Stomach (tissue), 9 donors: ENCODE measurements around the gene DDX50. TPM values are rescaled to one million over a fixed set of nuclear protein-coding genes. Genes with fewer than 3 reads are reported as not detected.

Experiments
- DNase-seq, 2 donors: peaks; one replicate each; pipeline versions ENCODE4 v3.0.0 to v3.0.0-alpha.2; 2013 to 2019
- H3K27ac ChIP-seq, 5 donors: fragments of 200-600 bp in 4 of 5; sonication (generic) in 4 of 5; one replicate each; pipeline ENCODE4 v1.5.1; 2013 to 2019; ENCODE audit warnings: mild to moderate bottlenecking in 1 of 5, moderate library complexity in 1 of 5
- H3K27me3 ChIP-seq, 3 donors: fragments of 200-600 bp; sonication (generic); one replicate each; pipeline ENCODE4 v1.5.1; 2017 to 2019; ENCODE audit warnings: mixed run types in 1 of 3
- H3K36me3 ChIP-seq, 4 donors: fragments of 200-600 bp; sonication (generic); 1 replicate in 3 of 4; 2 replicates in 1 of 4; pipeline ENCODE4 v1.5.1; 2016 to 2019
- H3K4me1 ChIP-seq, 4 donors: fragments of 200-600 bp; sonication (generic); one replicate each; pipeline ENCODE4 v1.5.1; 2016 to 2019
- H3K4me3 ChIP-seq, 4 donors: fragments of 200-600 bp; sonication (generic) in 3 of 4; one replicate each; pipeline ENCODE4 v1.5.1; 2016 to 2019; ENCODE audit warnings: mild to moderate bottlenecking in 1 of 4
- H3K9me3 ChIP-seq, 4 donors: fragments of 200-600 bp; sonication (generic); one replicate each; pipeline ENCODE4 v1.5.1; 2016 to 2019
- EP300 ChIP-seq: sonication (generic); formaldehyde crosslinking; IDR thresholded peaks from one replicate; pipeline ENCODE4 v1.6.1; 2017; ENCODE audit warnings: antibody characterized with exemption
- POLR2A ChIP-seq, 4 donors: fragments of 450-650 bp; IDR thresholded peaks; one replicate each; pipeline ENCODE4 v1.6.1; 2016; ENCODE audit warnings: antibody characterized with exemption in 4 of 4, control low read depth in 2 of 4, mild to moderate bottlenecking in 1 of 4, moderate library complexity in 1 of 4
- POLR2AphosphoS5 ChIP-seq, 3 donors: sonication (generic); formaldehyde crosslinking; IDR thresholded peaks; one replicate each; pipeline ENCODE4 v1.6.1; 2016; ENCODE audit warnings: antibody characterized with exemption in 3 of 3
- WGBS, 5 donors: extraction: QIAGEN DNeasy Blood & Tissue Kit in 3 of 5; methylation state at CpG; one replicate each; pipeline versions ENCODE4 v1.1.5 to v1.1.7; 2013 to 2018; 5-methylcytosine and 5-hydroxymethylcytosine counted together
- intact Hi-C: fragments of 100-400 bp; cut with DNase I; formaldehyde crosslinking; loops from one replicate; pipeline ENCODE4 v1.15.1; 2023; ENCODE audit warnings: low total_unique reads
- polyA plus RNA-seq, 3 donors: library from polyadenylated mRNA; stranded (reverse); fragments of 200-250 nt; gene quantifications; one replicate each; pipeline ENCODE4 v1.2.3, GENCODE V29; 2013
- total RNA-seq, 5 donors: library from RNA; depleted of rRNA; stranded (reverse); fragments of >200 nt; gene quantifications; one replicate each; pipeline versions ENCODE4 v1.1.0 to v1.2.3, GENCODE V29; 2014 to 2016
- TF ChIP-seq, protein P1 (sequence below), 7 experiments: fragments of 450-650 bp in 4 of 7; fragments of 200-600 bp in 3 of 7; sonication (generic) in 3 of 7; IDR thresholded peaks; one replicate each; pipeline ENCODE4 v1.5.1; 2016 to 2019; ENCODE audit warnings: antibody characterized with exemption in 7 of 7, control low read depth in 2 of 7, mild to moderate bottlenecking in 1 of 7
- donor health status: healthy with polysubstance abuse.
- donor health status: Bipolar disorder and iron deficiency.
- donor health status: healthy.

The DDX50 gene
- total and polyA plus RNA-seq, 8 donors = 9.3 to 102 (median 29.0) TPM

DNA sequence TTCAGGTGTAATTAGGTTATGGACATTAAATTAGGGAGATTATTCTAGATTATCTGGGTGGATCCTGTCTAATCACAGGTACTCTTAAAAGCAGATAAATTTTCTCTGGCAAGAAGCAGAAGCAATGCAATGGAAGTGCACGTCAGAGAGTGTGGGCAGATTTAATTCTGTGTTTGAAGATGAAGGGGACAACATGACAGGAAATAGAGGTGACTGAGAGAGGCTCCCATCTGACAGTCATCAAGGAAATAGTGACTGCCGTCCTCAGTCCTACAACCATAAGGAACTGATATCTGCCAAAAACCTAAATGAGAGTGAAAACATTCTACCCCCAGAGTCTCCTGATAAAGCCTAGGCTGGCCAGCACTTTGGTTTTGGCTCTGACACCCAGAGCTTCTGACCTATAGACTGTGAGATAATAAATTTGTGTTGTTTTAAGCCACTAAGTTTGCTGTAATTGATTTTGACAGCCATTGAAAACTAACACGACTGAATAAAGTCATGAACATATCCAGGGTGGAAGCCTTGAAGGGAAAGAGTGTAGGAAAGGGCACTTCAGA, 30.5 kb upstream of the DDX50 start:
- H3K27me3 ChIP-seq = no peaks in the 10 kb centered on the region
- TF ChIP-seq EP300 (no peak), POLR2A (IDR thresholded peaks at IDR 0.05) (no peak), POLR2AphosphoS5 (IDR thresholded peaks at IDR 0.05) (no peak)
- TF ChIP-seq, protein P1, sequence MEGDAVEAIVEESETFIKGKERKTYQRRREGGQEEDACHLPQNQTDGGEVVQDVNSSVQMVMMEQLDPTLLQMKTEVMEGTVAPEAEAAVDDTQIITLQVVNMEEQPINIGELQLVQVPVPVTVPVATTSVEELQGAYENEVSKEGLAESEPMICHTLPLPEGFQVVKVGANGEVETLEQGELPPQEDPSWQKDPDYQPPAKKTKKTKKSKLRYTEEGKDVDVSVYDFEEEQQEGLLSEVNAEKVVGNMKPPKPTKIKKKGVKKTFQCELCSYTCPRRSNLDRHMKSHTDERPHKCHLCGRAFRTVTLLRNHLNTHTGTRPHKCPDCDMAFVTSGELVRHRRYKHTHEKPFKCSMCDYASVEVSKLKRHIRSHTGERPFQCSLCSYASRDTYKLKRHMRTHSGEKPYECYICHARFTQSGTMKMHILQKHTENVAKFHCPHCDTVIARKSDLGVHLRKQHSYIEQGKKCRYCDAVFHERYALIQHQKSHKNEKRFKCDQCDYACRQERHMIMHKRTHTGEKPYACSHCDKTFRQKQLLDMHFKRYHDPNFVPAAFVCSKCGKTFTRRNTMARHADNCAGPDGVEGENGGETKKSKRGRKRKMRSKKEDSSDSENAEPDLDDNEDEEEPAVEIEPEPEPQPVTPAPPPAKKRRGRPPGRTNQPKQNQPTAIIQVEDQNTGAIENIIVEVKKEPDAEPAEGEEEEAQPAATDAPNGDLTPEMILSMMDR (IDR thresholded peaks at IDR 0.05) = no peak
- H3K27ac ChIP-seq = peak overlapping the region in 4 of 5 donors; percentile 56 to 86 (median 74)
- DNase-seq = peak in 1 of 2 donors; percentile 12
- no peaks in the 10 kb centered on the region for H3K9me3 ChIP-seq
- H3K4me1 ChIP-seq = peaks cover 0 to 43% (median 19%) of the 10 kb centered on the region in 4 donors
- H3K4me3 ChIP-seq = no peak overlapping the region
- 45 to 58% (median 52%) methylated on average over 3 of the region's 3 CpGs for WGBS, 5 donors
- H3K36me3 ChIP-seq = no peaks in the 10 kb centered on the region
- intact Hi-C loops = no loop called here

- Histone ChIP-seq H3K4me1 (peaks cover 0 to 49% (median 21%) of the 10 kb centered on the region in 4 donors), H3K9me3 (no peaks in the 10 kb centered on the region), H3K27me3 (no peaks in the 10 kb centered on the region), H3K27ac (peak overlapping the region; percentile 56 to 86 (median 74)), H3K4me3 (no peak overlapping the region), H3K36me3 (no peaks in the 10 kb centered on the region)
- intact Hi-C loops = no loop called here
- WGBS, 5 donors = 43 to 60% (median 53%) methylated on average over 6 of the region's 6 CpGs
- peak in 1 of 2 donors; percentile 47 for DNase-seq
- TF ChIP-seq POLR2A (IDR thresholded peaks at IDR 0.05) (no peak), EP300 (no peak), POLR2AphosphoS5 (IDR thresholded peaks at IDR 0.05) (no peak)
- TF ChIP-seq, protein P1 (IDR thresholded peaks at IDR 0.05) = no peak
Observed at GRCh38 chr10:68871105-68871711, 29.9 kb upstream of the DDX50 start.

- Histone ChIP-seq H3K4me3 (no peak overlapping the region), H3K27me3 (no peaks in the 10 kb centered on the region), H3K9me3 (no peaks in the 10 kb centered on the region), H3K36me3 (no peaks in the 10 kb centered on the region), H3K27ac (peak overlapping the region in 4 of 5 donors; percentile 56 to 86 (median 74)), H3K4me1 (peaks cover 4 to 56% (median 26%) of the 10 kb centered on the region in 4 donors)
- TF ChIP-seq, protein P1 (IDR thresholded peaks at IDR 0.05) = no peak
- no peak for TF ChIP-seq EP300
- TF ChIP-seq POLR2AphosphoS5 (IDR thresholded peaks at IDR 0.05) = peak; percentile 21 to 63 (median 59)
- TF ChIP-seq POLR2A (IDR thresholded peaks at IDR 0.05) = no peak
- peak in 1 of 2 donors; percentile 91 for DNase-seq
- intact Hi-C loops = no loop called here
- WGBS, 5 donors = 18 to 39% (median 34%) methylated on average over 5 of the region's 5 CpGs
Observed at GRCh38 chr10:68871731-68872342, 29.3 kb upstream of the DDX50 start.

DNA sequence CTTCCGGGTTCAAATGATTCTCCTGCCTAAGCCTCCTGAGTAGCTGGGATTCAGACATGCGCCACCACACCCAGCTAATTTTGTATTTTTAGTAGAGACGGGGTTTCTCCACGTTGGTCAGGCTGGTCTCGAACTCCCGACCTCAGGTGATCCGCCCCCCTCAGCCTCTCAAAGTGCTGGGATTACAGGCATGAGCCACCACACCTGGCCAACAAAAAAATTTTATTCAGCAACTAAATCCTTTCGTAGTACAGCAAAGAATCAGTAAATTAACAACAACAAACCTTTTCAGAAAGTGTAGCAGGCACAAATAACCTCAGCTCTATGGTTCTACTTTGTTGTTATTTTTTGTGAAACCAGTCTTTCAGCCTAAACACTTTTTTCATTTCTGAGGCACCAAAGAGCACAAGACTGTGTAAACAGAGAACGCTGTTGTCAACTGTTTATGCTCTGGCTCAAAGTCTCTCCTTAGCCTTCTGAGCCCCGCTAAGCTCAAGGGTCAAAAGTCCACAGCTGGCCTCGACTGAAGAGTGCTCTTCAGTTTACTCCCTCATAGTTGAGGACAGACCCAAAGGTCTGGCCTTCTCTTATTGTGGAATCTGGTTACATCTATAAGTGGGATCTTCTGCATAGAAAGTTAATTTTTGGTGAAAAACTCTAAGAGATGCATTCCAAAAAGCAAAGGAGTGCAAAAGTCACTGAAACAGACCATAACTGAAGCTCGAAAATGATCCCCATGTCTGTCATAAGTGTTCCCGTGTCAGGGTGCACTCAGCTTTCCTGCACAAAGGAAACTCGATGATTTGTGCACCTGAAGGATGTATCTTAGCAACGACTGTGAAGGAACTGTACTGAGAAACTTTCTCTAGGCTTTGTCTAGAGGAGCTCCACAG, 24.6 kb upstream of the DDX50 start:
- no peaks in the 10 kb centered on the region for H3K9me3 ChIP-seq
- WGBS, 5 donors = 47 to 62% (median 54%) methylated on average over 15 of the region's 15 CpGs
- H3K27me3 ChIP-seq = no peaks in the 10 kb centered on the region
- H3K4me3 ChIP-seq = no peak overlapping the region
- no peak for TF ChIP-seq EP300
- TF ChIP-seq POLR2AphosphoS5 (IDR thresholded peaks at IDR 0.05) = peak in 2 of 3 donors; percentile 31 to 55
- peak in 1 of 2 donors; percentile 78 for DNase-seq
- H3K36me3 ChIP-seq = no peaks in the 10 kb centered on the region
- intact Hi-C loops = no loop called here
- H3K27ac ChIP-seq = peak overlapping the region in 4 of 5 donors; percentile 26 to 70 (median 42)
- peaks cover 6 to 55% (median 26%) of the 10 kb centered on the region in 4 donors for H3K4me1 ChIP-seq
